ENCODE measurements around the gene AHDC1. TPM values are rescaled to one million over a fixed set of nuclear protein-coding genes. Genes with fewer than 3 reads are reported as not detected.

Gene AHDC1
- total and polyA plus RNA-seq, 2 donors (not counting 3 experiments of a cell fraction or from before 2014, with no cell fraction given), result 7.0 to 32.1 TPM

- H4K20me1 ChIP-seq (replicated peaks; ENCODE audit: control insufficient read depth, extremely low read depth, insufficient read depth, low read length), result no peaks in the 10 kb centered on the region
- no peaks in the 10 kb centered on the region for H3K36me3 ChIP-seq (ENCODE audit: control insufficient read depth in 2 of 2, extremely low read depth in 1 of 2, insufficient read depth in 2 of 2, low read length in 2 of 2)
- BruUV-seq (replicated peaks), result no TSS peak
- TF ChIP-seq JUN (IDR thresholded peaks at IDR 0.05; ENCODE audit: borderline replicate concordance, insufficient read depth, insufficient read length, low read depth), result no peak
- TF ChIP-seq POLR2A (IDR thresholded peaks at IDR 0.05; ENCODE audit: low read depth, low read length), result no peak
- TF ChIP-seq GATA2 (IDR thresholded peaks at IDR 0.05; ENCODE audit: insufficient read depth, insufficient read length, low read depth, low read length), result no peak
- TF ChIP-seq MYC (IDR thresholded peaks at IDR 0.05; ENCODE audit: low read depth, low read length), result no peak
- TF ChIP-seq FOS (IDR thresholded peaks at IDR 0.05; ENCODE audit: borderline replicate concordance, insufficient read depth, low read length), result no peak
- TF ChIP-seq EZH2 (IDR thresholded peaks at IDR 0.05; ENCODE audit: borderline replicate concordance, low read depth, low read length, severe bottlenecking), result no peak
- TF ChIP-seq, protein P1, sequence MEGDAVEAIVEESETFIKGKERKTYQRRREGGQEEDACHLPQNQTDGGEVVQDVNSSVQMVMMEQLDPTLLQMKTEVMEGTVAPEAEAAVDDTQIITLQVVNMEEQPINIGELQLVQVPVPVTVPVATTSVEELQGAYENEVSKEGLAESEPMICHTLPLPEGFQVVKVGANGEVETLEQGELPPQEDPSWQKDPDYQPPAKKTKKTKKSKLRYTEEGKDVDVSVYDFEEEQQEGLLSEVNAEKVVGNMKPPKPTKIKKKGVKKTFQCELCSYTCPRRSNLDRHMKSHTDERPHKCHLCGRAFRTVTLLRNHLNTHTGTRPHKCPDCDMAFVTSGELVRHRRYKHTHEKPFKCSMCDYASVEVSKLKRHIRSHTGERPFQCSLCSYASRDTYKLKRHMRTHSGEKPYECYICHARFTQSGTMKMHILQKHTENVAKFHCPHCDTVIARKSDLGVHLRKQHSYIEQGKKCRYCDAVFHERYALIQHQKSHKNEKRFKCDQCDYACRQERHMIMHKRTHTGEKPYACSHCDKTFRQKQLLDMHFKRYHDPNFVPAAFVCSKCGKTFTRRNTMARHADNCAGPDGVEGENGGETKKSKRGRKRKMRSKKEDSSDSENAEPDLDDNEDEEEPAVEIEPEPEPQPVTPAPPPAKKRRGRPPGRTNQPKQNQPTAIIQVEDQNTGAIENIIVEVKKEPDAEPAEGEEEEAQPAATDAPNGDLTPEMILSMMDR (IDR thresholded peaks at IDR 0.05; ENCODE audit: extremely low read depth in 1 of 2, insufficient read depth in 1 of 2, low read depth in 1 of 2, low read length in 2 of 2), result no peak
- no peak for TF ChIP-seq POLR2AphosphoS5 (IDR thresholded peaks at IDR 0.05; ENCODE audit: insufficient read depth, low read depth, low read length)
- TF ChIP-seq MAX (IDR thresholded peaks at IDR 0.05; ENCODE audit: insufficient read depth, insufficient read length), result no peak
- H3K9me1 ChIP-seq (replicated peaks; ENCODE audit: control insufficient read depth, extremely low read depth, insufficient read depth, low read length), result no peaks in the 10 kb centered on the region
- dilution Hi-C loops (cut with MboI; ENCODE audit: extremely low pct_ligation_motif_present, low sequenced_read_pairs) (no loop called here), intact Hi-C loops (cut with micrococcal nuclease) (no loop called here)
- H3K9me3 ChIP-seq (replicated peaks; ENCODE audit: control insufficient read depth, insufficient read depth, low read length), result no peaks in the 10 kb centered on the region
- FAIRE-seq (no peak), DNase-seq (ENCODE audit: low read depth, low spot score) (no peak)
- H2AFZ ChIP-seq (ENCODE audit: low read depth, low read length), result no peak overlapping the region
- no peak overlapping the region for H3K27ac ChIP-seq (ENCODE audit: insufficient read depth, low read depth, low read length)
- H3K27me3 ChIP-seq (ENCODE audit: control insufficient read depth in 2 of 2, insufficient read depth in 2 of 2, low read length in 2 of 2), result no peaks in the 10 kb centered on the region
- CTCF ChIA-PET, result interaction anchor here (1.0 kb wide), 1 partner anchor 46 kb away, joined by 6 read pairs; no protein-coding TSS in a partner anchor
- no peak overlapping the region for H3K4me3 ChIP-seq (replicated peaks in 1 of 3; ENCODE audit: insufficient read depth in 1 of 3, low read depth in 1 of 3, low read length in 3 of 3)
- no peak overlapping the region for H3K4me2 ChIP-seq (ENCODE audit: insufficient read depth, low read length)
- no peak overlapping the region for H3K9ac ChIP-seq (replicated peaks; ENCODE audit: extremely low read depth, insufficient read depth, low read length)
- H3K4me1 ChIP-seq (ENCODE audit: control insufficient read depth, extremely low read depth, insufficient read depth, low read length), result peaks cover 5% of the 10 kb centered on the region
- POLR2A ChIA-PET, result no interaction called here
- H3K79me2 ChIP-seq (ENCODE audit: control insufficient read depth, insufficient read depth, low read length), result no peaks in the 10 kb centered on the region
Measured at GRCh38 chr1:27623327-27624212, 19.6 kb upstream of the AHDC1 start.
